ENCODE measurements around the gene CSNK1G1. TPM values are rescaled to one million over a fixed set of nuclear protein-coding genes. Genes with fewer than 3 reads are reported as not detected.

Gene CSNK1G1
- total and polyA plus RNA-seq, 2 of the 8 experiments (the other 6 are each of a cell fraction or from before 2014, with no cell fraction given): 6.0 to 12.9 TPM

DNA sequence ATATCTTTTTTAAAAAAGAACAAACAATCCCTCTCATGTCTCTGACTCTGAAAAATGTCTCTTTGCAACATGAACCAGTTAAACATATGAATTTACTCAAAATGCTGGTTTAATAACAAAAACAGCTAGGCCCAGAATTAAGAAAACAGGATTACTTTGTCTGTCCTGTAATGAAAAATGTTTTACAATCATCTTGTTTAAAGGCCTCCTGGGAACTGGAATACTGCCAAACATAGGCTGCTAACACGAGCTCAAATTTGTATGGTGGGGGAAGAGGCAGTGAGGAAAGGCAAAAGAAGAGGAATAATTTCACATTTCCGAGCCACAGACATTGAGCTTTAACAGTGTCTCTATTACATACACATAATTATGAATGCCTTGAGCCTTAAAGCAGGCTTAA, 131.5 kb downstream of the CSNK1G1 start:
- Histone ChIP-seq H3K4me1 (replicated peaks in 1 of 4; ENCODE audit: control insufficient read depth in 3 of 4, insufficient read depth in 4 of 4, low read length in 3 of 4) (no peaks in the 10 kb centered on the region), H3K36me3 (ENCODE audit: control insufficient read depth in 2 of 4, insufficient read depth in 4 of 4, low read length in 3 of 4) (no peaks in the 10 kb centered on the region), H3K9ac (replicated peaks in 1 of 4; ENCODE audit: extremely low read depth in 1 of 4, low read depth in 3 of 4, low read length in 3 of 4) (no peak overlapping the region), H2AFZ (ENCODE audit: low read length) (no peak overlapping the region), H3K4me2 (ENCODE audit: insufficient read depth in 1 of 2, low read depth in 2 of 2, low read length in 2 of 2) (no peak overlapping the region), H4K8ac (ENCODE audit: extremely low read depth, insufficient read depth, low read length) (no peak overlapping the region), H2BK120ac (replicated peaks; ENCODE audit: low read depth, low read length) (no peak overlapping the region), H3K14ac (ENCODE audit: insufficient read length) (no peak overlapping the region), H3K79me1 (ENCODE audit: low read depth, low read length) (no peaks in the 10 kb centered on the region), H3K27ac (ENCODE audit: low read depth, low read length) (no peak overlapping the region), H3K18ac (ENCODE audit: extremely low read depth, low read length) (no peak overlapping the region), H2AK5ac (ENCODE audit: low read depth, low read length) (no peak overlapping the region), H2BK5ac (ENCODE audit: low read depth, low read length) (no peak overlapping the region), H3K56ac (replicated peaks; ENCODE audit: insufficient read length, low read depth, low read length) (no peak overlapping the region), H3K4me3 (ENCODE audit: extremely low read depth in 1 of 4, insufficient read depth in 2 of 4, low read depth in 3 of 4, low read length in 4 of 4) (no peak overlapping the region), H3K9me3 (ENCODE audit: insufficient read depth in 2 of 2, low read depth in 1 of 2, low read length in 1 of 2) (peaks cover 2 to 3% of the 10 kb centered on the region in 2 experiments; a peak in 1 of 4 replicates), H2BK12ac (ENCODE audit: low read depth, low read length) (no peak overlapping the region), H4K5ac (ENCODE audit: insufficient read length, low read depth, low read length) (no peak overlapping the region), H3K79me2 (ENCODE audit: control insufficient read depth in 1 of 2, insufficient read depth in 2 of 2, low read length in 2 of 2) (no peaks in the 10 kb centered on the region), H3K23me2 (ENCODE audit: low read depth, low read length) (no peaks in the 10 kb centered on the region), H3K27me3 (replicated peaks in 1 of 4; ENCODE audit: control insufficient read depth in 3 of 4, extremely low read depth in 1 of 4, insufficient read depth in 3 of 4, low read length in 3 of 4) (no peaks in the 10 kb centered on the region), H4K91ac (replicated peaks; ENCODE audit: insufficient read length, low read length) (no peak overlapping the region), H2BK15ac (ENCODE audit: low read length) (no peak overlapping the region), H2BK20ac (ENCODE audit: low read length) (no peak overlapping the region), H4K20me1 (replicated peaks in 1 of 2; ENCODE audit: control insufficient read depth in 1 of 2, insufficient read depth in 2 of 2, low read length in 2 of 2) (no peaks in the 10 kb centered on the region), H3K4ac (replicated peaks; ENCODE audit: insufficient read length, low read depth, low read length) (no peak overlapping the region), H3K23ac (ENCODE audit: insufficient read length) (no peak overlapping the region)
- DNase-seq (ENCODE audit: low read depth in 1 of 2, low spot score in 2 of 2) (no peak), FAIRE-seq (no peak)
- 89% methylated on average over 2 of the region's 2 CpGs; no CpG with 5 or more reads in 1 of the 2 experiments for WGBS, 2 experiments (ENCODE audit: extremely low coverage in 1 of 2, insufficient coverage in 1 of 2, insufficient read length in 1 of 2, insufficient replicate concordance in 2 of 2, low coverage in 1 of 2, low lambda C conversion rate in 2 of 2, missing lambda C conversion rate in 1 of 2)
- POLR2A ChIA-PET (ENCODE audit: partially characterized antibody): no interaction called here
- CTCF ChIA-PET (ENCODE audit: partially characterized antibody): no interaction called here
- TF ChIP-seq CEBPB (IDR thresholded peaks at IDR 0.05; ENCODE audit: low read depth, low read length): no peak
